Caco-2 (cell line): ENCODE results near the gene LIPA. TPM values are rescaled to one million over a fixed set of nuclear protein-coding genes. Genes with fewer than 3 reads are reported as not detected.

Experiments used
- BruUV-seq: library from RNA; stranded (reverse); fragments of 400-500 nt; replicated peaks from 2 replicates; lab custom pipeline; 2021; lab: Mats Ljungman, UMichigan
- CTCF ChIA-PET: fragments of 300-600 bp; sonication (Branson Sonifier 250); formaldehyde crosslinking; loops from one replicate; lab custom pipeline; 2022; ENCODE audit warnings: antibody characterized with exemption; lab: Charles Lee
- POLR2A ChIA-PET: fragments of 300-600 bp; sonication (Branson Sonifier 250); formaldehyde crosslinking; loops from one replicate; lab custom pipeline; 2022; ENCODE audit warnings: antibody characterized with exemption; lab: Charles Lee
- DNase-seq, 2 experiments: peaks; one replicate each; pipeline versions ENCODE4 v3.0.0 to v3.0.0-alpha.2; 2020 to 2022
- H3K27me3 ChIP-seq: replicated peaks from 2 replicates; pipeline ENCODE4 v1.6.0; 2011; ENCODE audit warnings: low read length; ENCODE audit not compliant: control insufficient read depth, insufficient read depth
- H3K36me3 ChIP-seq: 2 replicates; pipeline ENCODE4 v1.5.1; 2011; ENCODE audit warnings: low read length; ENCODE audit not compliant: control insufficient read depth, insufficient read depth
- H3K4me1 ChIP-seq: fragments of 250-450 bp; sonication (Bioruptor Pico); 2 replicates; pipeline ENCODE4 v1.5.1; 2020; ENCODE audit warnings: mild to moderate bottlenecking
- H3K4me3 ChIP-seq: 2 replicates; pipeline ENCODE4 v1.5.1; 2011; ENCODE audit warnings: low read depth, mild to moderate bottlenecking, control low read depth, low read length
- H3K9me3 ChIP-seq: fragments of 250-450 bp; sonication (Bioruptor Pico); 2 replicates; pipeline ENCODE4 v1.5.1; 2020; ENCODE audit warnings: mild to moderate bottlenecking, moderate library complexity
- H3K27ac Mint-ChIP-seq: one replicate; pipeline ENCODE4 v1.8.0; 2022; ENCODE audit warnings: mixed read lengths; ENCODE audit not compliant: unreplicated experiment
- H3K27me3 Mint-ChIP-seq: one replicate; pipeline ENCODE4 v1.8.0; 2022; ENCODE audit warnings: mixed read lengths; ENCODE audit not compliant: insufficient read depth, unreplicated experiment
- H3K36me3 Mint-ChIP-seq: one replicate; pipeline ENCODE4 v1.8.0; 2022; ENCODE audit warnings: mild to moderate bottlenecking, mixed read lengths; ENCODE audit not compliant: insufficient read depth, unreplicated experiment
- H3K4me1 Mint-ChIP-seq: one replicate; pipeline ENCODE4 v1.8.0; 2022; ENCODE audit warnings: low read depth, mixed read lengths; ENCODE audit not compliant: unreplicated experiment
- H3K4me3 Mint-ChIP-seq: one replicate; pipeline ENCODE4 v1.8.0; 2022; ENCODE audit warnings: mild to moderate bottlenecking, moderate library complexity, mixed read lengths; ENCODE audit not compliant: unreplicated experiment
- H3K9me3 Mint-ChIP-seq: one replicate; pipeline ENCODE4 v1.8.0; 2022; ENCODE audit warnings: mixed read lengths; ENCODE audit not compliant: unreplicated experiment
- intact Hi-C: fragments of 100-400 bp; cut with micrococcal nuclease; formaldehyde crosslinking; loops from one replicate; pipeline ENCODE4 v1.10.0; 2022; ENCODE audit not compliant: unreplicated experiment
- total RNA-seq: library from RNA; stranded (reverse); gene quantifications from 2 replicates; pipeline ENCODE4 v1.2.3, GENCODE V29; 2022
- TF ChIP-seq, protein P1 (sequence below), 2 experiments: fragments of 200-600 bp in 1 of 2; IDR thresholded peaks; 1 replicate in 1 of 2; 2 replicates in 1 of 2; pipeline versions ENCODE4 v1.5.1 to v1.8.0; 2011 to 2022; ENCODE audit warnings: antibody characterized with exemption in 1 of 2, control low read depth in 1 of 2, inconsistent platforms in 1 of 2, low read depth in 1 of 2, low read length in 1 of 2, mild to moderate bottlenecking in 1 of 2, moderate library complexity in 1 of 2; ENCODE audit not compliant: insufficient read depth in 1 of 2, severe bottlenecking in 1 of 2, unreplicated experiment in 1 of 2

LIPA gene
- total RNA-seq, 1 experiment from 2014 or later: 18.8 TPM

DNA sequence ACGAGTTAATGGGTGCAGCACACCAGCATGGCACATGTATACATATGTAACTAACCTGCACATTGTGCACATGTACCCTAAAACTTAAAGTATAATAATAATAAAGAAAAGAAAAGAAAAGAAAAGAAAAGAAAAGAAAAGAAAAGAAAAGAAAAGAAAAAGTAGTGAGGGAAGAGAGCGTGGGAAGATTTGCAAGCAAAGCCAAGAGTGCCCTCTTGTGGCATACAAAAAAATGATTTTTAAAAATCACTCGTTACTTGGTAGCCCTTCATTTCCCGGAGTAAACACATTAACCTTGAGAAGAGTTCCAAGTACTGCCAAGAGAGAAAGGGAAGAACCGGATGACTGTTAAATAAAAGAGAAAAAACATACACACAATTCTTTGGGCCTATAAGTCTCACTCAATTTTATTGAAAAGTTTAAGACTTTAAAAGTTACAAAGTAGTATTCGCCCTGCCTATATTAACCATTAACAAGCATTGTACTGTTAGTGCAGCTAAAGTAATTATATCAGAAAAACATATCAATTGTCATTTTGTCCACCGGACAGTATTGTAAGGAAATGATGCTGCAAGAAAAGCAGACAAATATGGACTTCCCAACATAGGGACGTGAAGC is 38.3 kb downstream of the LIPA start:
- BruUV-seq: no TSS peak
- CTCF ChIA-PET: no interaction called here
- Mint-ChIP-seq H3K4me1 (no peaks in the 10 kb centered on the region), H3K27ac (no peak overlapping the region), H3K36me3 (no peaks in the 10 kb centered on the region), H3K27me3 (peaks cover 17% of the 10 kb centered on the region), H3K4me3 (no peak overlapping the region), H3K9me3 (no peaks in the 10 kb centered on the region)
- Histone ChIP-seq H3K4me3 (no peak overlapping the region), H3K27me3 (peaks cover 4% of the 10 kb centered on the region), H3K4me1 (peaks cover 4% of the 10 kb centered on the region; the same call in 1 of the 2 replicates), H3K36me3 (no peaks in the 10 kb centered on the region), H3K9me3 (no peaks in the 10 kb centered on the region)
- intact Hi-C loops: loop anchor here (1.0 to 5.0 kb wide), 3 partner anchors 183 to 376 kb away; no protein-coding TSS in a partner anchor
- POLR2A ChIA-PET: no interaction called here
- TF ChIP-seq, protein P1, sequence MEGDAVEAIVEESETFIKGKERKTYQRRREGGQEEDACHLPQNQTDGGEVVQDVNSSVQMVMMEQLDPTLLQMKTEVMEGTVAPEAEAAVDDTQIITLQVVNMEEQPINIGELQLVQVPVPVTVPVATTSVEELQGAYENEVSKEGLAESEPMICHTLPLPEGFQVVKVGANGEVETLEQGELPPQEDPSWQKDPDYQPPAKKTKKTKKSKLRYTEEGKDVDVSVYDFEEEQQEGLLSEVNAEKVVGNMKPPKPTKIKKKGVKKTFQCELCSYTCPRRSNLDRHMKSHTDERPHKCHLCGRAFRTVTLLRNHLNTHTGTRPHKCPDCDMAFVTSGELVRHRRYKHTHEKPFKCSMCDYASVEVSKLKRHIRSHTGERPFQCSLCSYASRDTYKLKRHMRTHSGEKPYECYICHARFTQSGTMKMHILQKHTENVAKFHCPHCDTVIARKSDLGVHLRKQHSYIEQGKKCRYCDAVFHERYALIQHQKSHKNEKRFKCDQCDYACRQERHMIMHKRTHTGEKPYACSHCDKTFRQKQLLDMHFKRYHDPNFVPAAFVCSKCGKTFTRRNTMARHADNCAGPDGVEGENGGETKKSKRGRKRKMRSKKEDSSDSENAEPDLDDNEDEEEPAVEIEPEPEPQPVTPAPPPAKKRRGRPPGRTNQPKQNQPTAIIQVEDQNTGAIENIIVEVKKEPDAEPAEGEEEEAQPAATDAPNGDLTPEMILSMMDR (IDR thresholded peaks at IDR 0.05; ENCODE audit: insufficient read depth in 1 of 2, low read depth in 1 of 2, low read length in 1 of 2, severe bottlenecking in 1 of 2, unreplicated experiment in 1 of 2): peak; percentile 62 to 63
- peak in 1 of 2 experiments; percentile 26 for DNase-seq

DNA sequence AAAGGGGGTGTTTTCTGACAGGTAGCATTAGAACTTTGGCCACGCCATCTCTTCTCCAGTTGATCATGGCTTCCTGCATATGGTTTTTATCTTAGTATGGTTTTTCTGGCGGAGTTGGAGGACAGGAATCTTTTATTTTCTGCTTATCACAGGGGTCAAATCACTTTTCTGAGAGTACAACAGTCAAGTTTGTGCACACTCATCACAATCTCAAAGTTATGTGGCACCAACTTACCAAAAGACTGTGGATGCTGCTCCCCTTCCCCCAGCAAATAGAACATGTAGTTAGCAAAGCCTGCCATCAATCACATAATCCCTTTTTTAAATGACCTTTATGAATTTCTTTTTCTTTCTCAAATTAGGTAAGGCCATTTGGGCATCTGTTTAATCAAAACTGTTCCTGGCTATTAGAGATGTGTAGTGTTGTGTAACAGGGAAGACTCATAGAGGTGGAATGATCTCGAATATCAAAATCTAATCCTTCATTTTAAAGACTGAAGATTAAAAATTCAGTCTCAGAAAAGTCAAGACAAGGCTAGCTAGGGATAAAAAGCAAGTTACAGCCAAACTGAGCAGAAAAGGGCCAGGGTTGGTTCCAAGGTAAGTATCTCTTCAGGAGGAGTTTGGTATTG is 40.7 kb downstream of the LIPA start:
- no TSS peak for BruUV-seq
- Mint-ChIP-seq H3K9me3 (no peaks in the 10 kb centered on the region), H3K4me1 (peaks cover 7% of the 10 kb centered on the region), H3K36me3 (no peaks in the 10 kb centered on the region), H3K27ac (no peak overlapping the region), H3K4me3 (no peak overlapping the region), H3K27me3 (peaks cover 24% of the 10 kb centered on the region)
- DNase-seq: no peak
- H3K27me3 ChIP-seq: peaks cover 16% of the 10 kb centered on the region
- intact Hi-C loops: loop anchor here (5.0 kb wide), 1 partner anchor 374 kb away; no protein-coding TSS in a partner anchor
- H3K4me3 ChIP-seq: no peak overlapping the region
- H3K36me3 ChIP-seq: no peaks in the 10 kb centered on the region
- CTCF ChIA-PET: no interaction called here
- H3K9me3 ChIP-seq: no peaks in the 10 kb centered on the region
- TF ChIP-seq, protein P1 (IDR thresholded peaks at IDR 0.05; ENCODE audit: insufficient read depth in 1 of 2, low read depth in 1 of 2, low read length in 1 of 2, severe bottlenecking in 1 of 2, unreplicated experiment in 1 of 2): no peak
- POLR2A ChIA-PET: no interaction called here
- peaks cover 20% of the 10 kb centered on the region for H3K4me1 ChIP-seq

DNA sequence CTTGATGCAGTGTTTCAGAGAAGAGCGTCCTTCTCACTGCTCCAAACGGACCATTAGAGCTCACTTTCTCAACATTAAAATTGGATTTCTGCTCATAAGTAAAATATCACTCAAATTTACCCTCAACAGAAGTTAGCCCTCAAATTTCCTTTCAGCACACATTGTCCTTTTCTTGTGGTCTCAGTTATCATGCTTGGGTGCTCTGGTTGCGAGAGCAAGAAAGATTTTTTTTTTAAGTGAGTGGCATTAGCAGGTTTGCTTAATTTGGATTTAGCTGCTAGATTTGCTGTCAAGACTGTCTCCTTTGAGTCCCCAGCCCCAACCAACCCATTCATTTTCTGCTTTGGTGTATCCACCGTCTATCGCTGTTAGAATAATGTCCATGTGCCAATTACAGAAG is 41.9 kb downstream of the LIPA start:
- TF ChIP-seq, protein P1 (IDR thresholded peaks at IDR 0.05; ENCODE audit: insufficient read depth in 1 of 2, low read depth in 1 of 2, low read length in 1 of 2, severe bottlenecking in 1 of 2, unreplicated experiment in 1 of 2): no peak
- no TSS peak for BruUV-seq
- H3K4me1 ChIP-seq: peaks cover 20% of the 10 kb centered on the region
- ChIA-PET CTCF (no interaction called here), POLR2A (no interaction called here)
- Mint-ChIP-seq H3K9me3 (no peaks in the 10 kb centered on the region), H3K27ac (no peak overlapping the region), H3K4me3 (no peak overlapping the region), H3K4me1 (peaks cover 7% of the 10 kb centered on the region), H3K36me3 (no peaks in the 10 kb centered on the region), H3K27me3 (peaks cover 28% of the 10 kb centered on the region)
- no peaks in the 10 kb centered on the region for H3K36me3 ChIP-seq
- no peaks in the 10 kb centered on the region for H3K9me3 ChIP-seq
- no peak overlapping the region for H3K4me3 ChIP-seq
- intact Hi-C loops: loop anchor here (5.0 kb wide), 1 partner anchor 372 kb away; no protein-coding TSS in a partner anchor
- peaks cover 19% of the 10 kb centered on the region for H3K27me3 ChIP-seq
- no peak for DNase-seq
